HT1080 (cell line): ENCODE measurements around the gene SPHK2. TPM values are rescaled to one million over a fixed set of nuclear protein-coding genes. Genes with fewer than 3 reads are reported as not detected.
"Not testable (repeated sequence)": the region's sequence is repeated elsewhere in the genome, so short reads cannot be mapped to it uniquely, and the experiment has no call there.

ENCODE experiments used
- DNase-seq: peaks from one replicate; pipeline ENCODE4 v3.0.0-alpha.2; 2015; ENCODE audit warnings: low read depth
- total RNA-seq: library from RNA; depleted of rRNA; stranded (reverse); fragments of >200 nt; shearing (Covaris generic); gene quantifications from 2 replicates; pipeline ENCODE4 v1.2.3, GENCODE V29; 2014

Gene SPHK2
- total RNA-seq, 1 experiment from 2014 or later = 16.5 TPM

DNA sequence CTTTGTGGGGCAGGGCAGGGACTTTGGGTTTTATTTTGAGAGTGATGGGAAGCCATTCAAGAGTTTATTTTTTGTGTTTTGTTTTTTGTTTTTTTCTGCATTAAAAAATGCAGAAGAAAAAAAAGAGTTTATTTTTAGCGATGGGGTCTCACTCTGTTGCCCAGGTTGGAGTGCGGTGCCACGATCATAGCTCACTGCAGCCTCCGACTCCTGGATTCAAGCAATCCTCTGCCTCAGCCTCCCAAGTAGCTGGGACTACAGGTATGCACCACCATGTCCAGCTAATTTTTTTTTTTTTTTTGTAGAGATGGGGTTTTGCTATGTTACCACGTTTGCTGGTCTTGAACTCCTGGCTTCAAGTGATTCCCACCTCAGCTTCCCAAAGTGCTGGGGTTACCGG, 39.2 kb downstream of the SPHK2 start:
- no peak for DNase-seq

DNA sequence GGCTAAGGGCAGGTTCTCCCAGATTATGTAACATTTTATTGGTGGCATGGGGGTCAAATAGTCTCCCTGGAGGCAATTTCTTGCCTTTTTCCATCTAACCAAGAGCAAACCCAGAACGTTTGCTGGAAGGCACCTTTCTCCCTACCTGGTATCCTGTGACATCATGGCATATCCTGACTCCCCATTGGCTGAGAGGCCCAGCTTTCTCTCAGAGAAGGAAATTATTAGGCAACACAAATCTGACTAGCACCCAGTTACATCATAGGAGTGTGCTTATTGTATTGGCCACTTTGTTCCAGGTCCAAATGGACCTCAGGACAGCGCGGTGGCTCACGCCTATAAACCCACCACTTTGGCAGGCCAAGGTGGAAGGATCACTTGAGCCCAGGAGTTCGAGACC, 40.5 kb downstream of the SPHK2 start:
- DNase-seq = no peak

DNA sequence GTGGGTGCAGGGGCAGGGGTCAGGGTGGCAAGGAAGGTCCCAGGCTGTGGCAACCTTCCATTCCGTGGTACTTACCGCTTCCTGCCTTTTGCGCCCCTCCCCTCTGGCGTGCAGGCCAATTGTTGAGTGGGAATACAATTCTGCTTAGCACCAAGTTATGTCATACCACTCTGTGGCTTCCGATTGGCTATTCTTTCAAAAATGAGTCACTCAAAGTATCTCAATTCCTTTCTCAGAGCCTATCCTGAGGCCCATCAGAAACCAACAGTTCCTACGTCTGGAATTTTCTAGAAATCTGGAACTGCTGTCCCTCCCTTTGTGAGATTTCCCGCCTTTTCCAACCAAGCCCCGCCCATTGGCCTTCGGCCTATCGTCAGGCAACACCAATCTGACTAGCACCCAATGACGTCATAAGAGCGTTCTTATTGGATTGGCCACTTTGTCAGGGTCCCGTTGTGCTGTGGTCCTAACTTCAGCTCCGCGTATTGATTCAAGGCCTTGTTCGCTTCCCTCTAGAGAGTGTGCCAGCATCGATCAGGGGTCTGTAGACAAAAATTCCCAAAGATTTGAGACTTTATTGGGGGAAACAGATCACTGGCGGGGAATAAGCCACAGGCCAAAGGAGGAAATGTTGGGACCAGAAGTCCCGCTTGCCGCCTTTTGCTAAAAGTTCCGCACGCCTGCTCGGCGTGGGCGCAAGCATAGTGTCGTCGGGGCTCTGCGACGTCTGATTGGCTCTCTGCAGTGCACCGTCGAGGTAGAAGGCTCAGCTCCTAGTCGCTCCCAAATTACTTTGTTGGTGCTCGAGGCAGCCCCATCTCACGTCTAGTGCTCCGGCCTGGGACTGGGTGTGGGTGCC, 41.8 kb downstream of the SPHK2 start:
- DNase-seq = peak; percentile 85

DNA sequence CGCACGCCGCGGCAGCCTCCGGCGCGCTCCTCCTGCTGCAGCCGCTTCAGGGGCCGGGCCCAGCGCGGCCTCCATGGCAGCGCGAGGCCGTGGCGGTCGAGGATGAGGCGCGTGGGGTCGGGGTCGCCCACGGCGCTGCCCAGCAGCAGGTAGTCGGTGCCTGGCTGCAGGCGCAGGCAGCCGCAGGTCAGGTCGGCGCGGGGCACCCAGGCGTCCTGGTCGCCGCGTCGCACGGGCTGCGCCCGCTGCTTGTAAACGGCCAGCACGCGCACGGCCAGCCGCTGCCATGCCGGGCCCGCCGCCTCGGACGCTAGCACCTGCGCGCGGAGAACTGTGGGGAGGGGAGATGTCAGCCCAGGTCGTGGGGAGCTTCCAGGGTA, 42.4 kb downstream of the SPHK2 start:
- DNase-seq = no peak

DNA sequence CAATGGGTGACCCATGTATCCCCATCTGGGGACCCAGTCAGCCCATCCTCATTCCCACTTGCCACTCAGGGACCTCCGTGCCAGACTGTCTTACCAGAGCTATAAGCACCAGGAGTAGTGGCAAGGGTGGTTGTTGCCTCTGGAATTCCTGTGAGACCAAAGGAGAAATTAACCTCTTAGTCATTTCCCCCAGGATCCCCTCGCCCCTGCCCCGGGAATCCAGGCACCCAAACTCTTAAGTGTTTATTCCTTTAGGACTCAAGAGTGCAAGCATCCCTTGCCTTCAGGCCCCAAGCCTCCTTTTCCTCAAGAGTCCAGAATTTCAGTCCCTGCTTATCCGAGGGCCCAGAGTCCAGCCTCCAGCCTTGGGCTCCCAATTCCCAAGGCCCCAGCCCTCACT, 44.4 kb downstream of the SPHK2 start:
- no peak for DNase-seq

DNA sequence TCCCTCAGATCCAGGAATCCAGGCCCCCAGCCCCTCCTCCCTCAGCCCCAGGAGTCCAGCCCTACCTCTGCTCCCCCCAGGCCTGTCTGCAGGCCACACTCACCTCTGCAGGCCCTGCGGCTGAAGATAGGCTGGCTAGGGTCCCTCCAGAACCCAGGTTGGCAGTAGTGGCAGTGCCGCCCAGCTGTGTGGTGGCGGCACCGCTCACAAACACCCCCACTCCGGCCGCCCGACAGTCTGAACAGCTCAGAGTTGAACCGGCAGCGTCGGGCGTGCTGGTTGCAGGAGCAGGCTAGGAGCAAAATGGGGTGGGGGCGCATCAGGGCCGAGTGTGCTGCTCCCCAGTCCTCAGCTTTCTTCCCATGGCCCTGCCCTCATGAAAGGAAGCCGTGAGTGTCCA, 45.2 kb downstream of the SPHK2 start:
- no peak for DNase-seq

DNA sequence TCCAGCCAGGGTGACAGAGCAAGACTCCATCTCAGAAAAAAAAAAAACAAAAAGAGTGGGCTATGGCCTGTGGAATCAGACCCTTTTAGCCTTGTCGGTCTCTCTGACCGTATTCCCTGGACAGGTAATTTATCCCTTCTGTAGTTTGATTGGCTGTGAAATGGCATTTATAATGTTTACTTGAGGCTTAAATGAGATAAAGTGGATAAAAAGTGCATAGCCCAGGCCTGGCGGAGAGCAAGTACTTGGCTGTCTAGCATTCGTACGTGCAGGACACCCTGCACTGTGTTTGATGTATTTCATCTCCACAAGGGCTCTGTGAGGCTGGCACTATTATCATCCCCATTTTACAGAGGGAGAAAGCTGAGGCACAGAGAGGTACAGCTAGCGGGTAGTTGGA, 46.5 kb downstream of the SPHK2 start:
- no peak for DNase-seq

DNA sequence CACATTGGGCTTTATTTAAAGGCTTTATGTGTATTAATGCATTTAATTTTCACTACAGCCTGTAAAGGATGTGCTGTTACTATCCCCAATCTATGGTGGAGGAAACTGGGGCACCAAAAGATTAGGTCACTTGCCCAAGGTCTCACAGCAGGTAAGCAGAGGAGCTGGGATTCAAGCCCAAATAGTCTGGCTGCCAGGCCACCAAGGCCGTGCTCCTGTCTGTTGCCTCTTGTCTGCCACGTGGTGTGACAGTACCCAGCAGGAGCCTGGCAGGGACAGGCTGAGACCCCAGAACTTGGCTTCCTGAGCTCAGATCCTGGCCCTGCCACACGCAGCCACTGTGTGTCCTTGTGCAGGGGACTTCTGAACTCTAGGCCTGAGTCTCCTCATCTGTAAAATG, 49.0 kb downstream of the SPHK2 start:
- DNase-seq = no peak

DNA sequence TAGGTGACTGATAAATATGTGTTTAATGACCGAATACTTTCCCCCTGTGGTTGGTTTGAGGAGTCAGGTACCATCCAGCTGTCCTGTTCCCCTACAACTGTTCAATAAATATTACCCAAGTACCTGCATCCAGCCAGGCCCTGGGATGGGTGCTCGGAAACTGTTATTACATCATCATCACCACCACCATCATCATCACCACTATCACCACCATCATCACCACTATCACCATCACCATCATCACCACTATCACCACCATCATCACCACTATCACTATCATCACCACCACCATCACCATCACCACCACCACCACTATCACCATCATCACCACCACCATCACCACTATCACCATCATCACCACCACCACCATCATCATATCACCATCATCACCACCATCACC, 49.5 kb downstream of the SPHK2 start:
- DNase-seq = no peak

DNA sequence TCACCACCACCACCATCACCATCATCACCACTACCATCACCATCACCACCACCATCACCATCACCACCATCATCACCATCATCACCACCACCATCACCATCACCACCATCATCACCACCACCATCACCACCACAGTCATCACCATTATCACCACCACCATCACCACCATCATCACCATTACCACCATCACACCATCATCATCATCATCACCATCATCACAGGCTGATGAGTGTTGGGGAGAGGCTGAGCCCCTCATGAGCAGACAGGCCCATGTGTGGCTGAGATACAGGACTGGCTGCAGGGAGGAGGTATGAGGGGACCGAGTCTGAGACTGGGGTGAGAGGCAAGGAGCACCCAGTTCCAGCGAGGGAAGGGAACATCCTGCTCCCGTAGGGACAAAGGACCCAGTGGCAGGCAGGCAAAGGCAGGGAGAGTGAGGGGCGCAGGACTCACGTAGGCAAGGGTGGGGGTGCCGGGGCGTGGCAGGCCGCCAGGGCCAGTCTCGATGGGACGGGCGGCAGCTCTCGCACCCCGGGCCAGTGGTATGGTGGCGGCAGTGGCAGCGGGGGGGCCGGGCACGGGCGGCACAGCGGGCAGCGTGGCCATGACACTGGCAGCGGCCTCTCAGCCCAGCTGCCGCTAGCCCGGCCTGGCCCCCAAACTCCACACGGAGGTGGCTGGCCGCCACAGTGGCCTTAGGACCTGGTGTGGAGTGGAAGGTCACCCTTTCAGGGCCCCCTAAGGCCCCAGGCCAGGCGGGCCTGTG, 50.8 kb downstream of the SPHK2 start:
- DNase-seq = no peak

DNA sequence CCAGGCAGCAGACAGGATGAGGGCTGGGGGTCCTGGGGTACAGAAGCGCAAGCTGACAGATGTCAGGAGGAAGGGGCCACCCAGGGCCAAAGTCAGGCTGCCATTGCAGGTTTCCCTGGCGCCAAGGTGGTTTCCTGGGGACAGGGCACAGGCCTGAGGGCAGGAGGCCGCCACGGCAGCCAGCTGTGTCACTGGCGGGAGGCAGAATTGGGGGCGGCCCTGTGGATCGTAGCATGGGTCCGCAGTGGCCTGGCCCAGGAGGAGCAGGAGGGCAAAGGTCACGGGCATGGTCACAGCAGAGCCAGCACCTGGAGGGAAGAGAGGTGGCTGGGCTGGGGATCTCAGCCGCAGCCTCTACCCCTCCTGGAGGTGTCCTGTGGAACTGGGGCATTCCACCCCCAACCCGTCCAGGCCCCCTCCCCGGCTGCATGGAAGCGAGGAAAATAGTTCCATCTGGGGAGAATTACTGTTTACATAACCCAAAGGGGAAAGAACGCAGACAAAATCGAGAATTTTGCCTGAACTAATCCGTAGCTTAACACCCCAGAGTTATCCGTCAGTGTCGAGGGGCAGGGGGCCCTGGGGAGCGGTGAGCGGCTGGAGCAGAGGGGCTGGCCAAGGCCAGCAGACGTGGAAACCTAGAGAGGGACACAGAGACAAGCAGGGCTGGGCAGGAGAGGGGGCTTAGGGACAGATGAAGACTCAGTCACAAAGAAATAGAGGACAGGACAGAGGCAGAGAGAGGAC, 51.6 kb downstream of the SPHK2 start:
- DNase-seq = no peak

DNA sequence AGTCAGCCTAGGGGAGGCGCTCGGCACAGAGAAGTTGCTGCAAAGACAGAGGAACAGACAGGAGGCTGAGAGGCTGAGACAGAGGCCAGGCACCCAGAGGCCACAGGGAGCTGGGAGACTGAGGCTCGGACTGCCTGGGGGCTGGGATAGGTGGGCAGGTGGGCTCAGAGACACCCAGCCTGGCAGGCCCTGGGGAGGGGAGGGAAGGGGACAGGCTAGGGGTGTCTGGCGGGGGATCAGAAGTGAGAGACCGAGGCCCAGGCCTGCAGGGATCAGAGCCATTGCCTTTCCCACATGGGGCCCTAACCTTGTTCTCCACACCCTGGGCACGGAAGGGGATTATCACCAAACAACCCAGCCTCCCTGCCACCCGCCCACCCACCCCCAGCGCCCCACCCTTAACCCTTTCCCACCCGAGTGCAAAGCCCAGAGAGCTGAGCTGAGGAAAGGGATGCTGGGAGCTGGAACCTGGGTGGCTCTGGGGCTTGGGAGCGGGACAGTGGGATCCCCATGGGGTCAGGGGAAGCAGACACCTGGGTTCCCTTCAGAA, 52.2 kb downstream of the SPHK2 start:
- DNase-seq = no peak

DNA sequence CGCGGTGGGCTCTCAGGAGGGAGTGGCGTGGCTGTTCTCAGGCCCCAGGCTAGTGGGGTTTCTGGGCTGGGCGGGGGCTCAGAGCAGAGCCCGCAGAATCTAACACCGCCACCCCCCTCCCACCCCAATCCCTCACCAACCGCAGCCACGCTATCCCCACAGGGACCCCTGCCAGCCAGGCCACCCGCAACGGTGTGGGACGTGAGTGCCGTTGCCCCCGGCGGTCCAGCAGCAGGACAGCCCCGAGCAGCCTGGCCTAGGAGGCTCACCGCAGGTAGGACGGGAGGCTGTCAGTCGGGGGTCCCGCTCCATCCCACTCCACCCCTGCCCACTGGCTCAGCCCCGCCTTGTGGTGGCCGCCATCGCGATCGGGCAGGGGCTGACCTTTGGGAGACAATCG, 53.7 kb downstream of the SPHK2 start, which contains the start of gene NTN5:
TSS of gene NTN5 (minus strand) at position 24 of the 400 bp plus-strand sequence. CDS start 2,031 bp downstream, outside the sequence.
- DNase-seq = no peak

DNA sequence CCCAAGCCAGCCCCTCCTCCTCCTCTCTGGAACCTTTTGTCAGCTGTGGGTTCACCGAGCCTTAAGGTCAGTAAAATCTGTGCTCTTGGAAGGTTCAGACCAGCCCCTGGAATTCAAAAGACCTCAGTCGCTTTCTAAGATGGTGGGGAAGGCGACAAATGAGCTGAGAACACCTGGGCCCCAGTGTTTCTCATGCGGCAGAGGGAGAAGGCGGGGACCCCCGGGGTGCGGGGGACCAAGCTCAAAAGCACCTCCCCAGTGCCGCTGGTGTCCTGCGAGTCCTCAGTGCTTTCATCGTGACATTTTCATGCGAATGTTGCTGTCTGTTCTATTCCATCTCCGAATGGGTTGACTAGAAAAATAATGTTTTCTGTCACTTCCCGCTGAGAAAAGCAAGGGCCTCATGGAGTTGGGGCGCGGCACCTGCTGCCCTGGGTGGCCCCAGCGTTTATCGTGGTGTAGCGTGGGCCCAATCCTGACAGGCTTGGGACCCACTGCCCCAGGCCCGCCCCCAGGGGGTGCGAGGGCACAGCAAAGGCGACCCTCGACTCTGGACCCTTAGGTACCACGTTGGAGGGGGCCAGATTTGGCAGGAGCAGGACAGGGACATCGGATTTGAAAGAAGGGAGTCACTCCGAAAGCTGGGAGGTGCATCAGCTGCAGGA, 54.3 kb downstream of the SPHK2 start:
- DNase-seq = no peak

DNA sequence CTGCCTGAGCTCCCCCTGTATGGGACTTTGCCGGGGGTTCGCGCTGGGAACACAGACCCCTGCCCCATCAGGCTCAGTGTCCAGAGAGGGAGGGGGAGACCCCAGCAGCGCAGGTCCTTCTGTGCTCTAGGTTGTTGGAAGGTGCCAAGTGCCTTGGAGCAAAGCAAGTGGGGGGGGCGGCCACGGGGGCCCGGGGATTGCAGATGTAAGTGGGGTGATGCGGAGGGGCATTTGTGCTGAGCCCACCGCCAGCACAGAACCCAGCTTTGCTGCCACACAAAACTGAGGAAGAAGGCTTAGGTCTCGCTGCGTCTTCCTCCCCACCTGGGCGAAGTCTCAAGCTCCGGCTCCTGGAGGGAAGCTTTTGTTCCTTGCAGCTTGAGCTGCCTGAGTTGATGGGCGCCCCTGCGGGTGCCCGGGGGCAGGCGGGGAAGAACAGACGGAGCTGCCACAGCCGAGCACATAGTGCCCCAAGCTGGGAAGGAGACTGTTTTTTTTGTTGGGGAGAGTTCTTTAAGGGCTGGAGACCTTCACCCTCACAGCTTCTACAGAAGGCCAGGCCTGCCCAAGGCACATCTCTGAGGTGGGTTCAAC, 55.0 kb downstream of the SPHK2 start:
- no peak for DNase-seq

DNA sequence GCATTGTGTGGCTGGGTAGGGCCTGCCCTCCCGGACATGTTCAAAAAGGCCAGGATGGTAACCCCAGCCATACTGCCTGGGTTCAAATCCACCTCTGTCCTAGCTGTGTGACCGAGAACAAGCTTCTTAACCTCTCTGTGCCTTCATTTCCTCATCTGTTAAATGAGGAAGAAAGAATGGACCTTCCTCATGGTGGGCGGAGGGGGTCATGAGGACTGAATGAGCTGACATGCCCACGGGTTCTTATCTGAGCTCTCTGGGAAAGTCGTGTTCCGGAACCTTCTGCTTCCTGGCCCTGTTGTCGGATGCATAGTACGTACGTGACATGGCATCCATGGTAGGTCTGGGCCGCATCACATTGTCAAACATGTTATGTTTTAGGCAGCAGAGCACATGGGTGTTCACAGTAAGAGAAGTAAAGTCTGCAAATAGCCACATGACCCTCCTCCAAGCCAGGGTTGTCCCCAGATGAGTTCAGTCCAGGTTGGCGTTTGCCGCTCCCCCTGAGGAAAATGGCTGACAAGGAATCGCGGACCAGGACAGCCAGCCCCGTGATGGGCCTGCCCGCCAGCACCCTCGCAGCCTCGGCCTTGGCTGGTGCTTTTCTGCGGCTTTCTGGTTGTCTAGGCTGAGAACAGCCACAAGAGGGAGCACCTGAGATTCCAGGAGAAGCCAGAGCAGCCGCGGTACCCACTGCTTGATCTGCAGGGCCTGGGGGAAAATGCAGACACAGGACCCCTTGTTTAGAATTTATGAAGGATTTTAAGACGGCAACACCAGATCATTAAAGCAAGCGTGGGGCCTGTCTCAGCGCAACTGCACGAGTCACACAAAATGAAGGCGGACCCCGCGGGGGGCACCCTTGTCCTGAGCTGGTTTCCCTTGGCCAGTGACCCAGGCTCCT, 55.9 kb downstream of the SPHK2 start:
- peak; percentile 80 for DNase-seq

DNA sequence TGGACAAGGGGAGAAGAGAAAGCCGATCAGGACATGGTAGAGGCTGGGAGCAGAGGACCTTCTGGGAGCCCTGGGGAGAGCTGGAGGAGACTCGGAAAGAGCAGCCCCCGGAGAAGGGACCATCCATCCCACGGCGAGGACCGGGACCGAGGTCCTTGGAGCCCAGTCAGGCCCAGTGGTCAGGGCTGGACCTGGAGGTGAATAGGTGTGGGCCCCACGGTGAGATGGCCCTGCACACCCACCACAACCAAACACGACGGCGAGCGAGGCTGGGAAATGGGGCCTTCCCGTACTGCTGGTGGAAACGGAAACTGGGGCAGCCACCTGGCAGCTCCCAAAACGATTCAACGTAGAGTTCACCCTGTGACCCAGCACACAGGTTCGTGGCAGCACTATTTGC, 57.2 kb downstream of the SPHK2 start:
- DNase-seq = no peak

DNA sequence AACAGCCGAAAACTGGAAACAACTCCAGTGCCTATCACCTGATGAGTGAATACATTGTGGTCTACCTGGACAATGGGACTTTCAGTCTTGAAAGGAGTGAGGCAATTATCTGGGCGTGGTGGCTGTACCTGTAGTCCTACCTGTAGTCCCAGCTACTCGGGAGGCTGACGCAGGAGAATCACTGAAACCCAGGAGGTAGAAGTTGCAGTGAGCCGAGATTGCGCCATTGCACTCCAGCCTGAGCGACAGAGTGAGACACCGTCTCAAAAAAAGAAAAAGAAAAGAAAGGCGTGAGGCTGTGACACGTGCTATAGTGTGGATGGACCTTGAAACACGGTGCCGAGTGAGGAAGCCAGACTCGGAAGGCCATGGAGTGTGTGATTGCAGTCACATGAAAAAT, 57.6 kb downstream of the SPHK2 start:
- no peak for DNase-seq

DNA sequence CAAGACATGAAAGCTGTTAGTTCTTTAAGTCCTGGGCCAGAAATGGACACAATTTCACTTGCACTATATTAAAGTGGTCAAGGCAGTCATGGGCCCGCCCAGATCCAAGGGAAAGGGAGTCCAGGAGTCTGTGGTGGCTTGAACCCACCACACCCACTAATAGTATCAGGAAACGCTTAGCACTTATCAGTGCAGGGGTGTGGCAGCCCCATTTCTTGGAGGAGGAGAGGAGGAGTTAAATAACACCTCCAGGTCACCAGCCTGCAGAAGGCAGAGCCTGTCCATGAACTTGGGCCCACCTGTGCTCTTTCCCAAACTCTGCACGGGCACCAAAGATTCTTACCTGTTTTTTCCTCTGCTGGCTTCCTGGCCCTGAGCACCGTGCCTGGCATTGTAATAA, 58.9 kb downstream of the SPHK2 start:
- DNase-seq = no peak

DNA sequence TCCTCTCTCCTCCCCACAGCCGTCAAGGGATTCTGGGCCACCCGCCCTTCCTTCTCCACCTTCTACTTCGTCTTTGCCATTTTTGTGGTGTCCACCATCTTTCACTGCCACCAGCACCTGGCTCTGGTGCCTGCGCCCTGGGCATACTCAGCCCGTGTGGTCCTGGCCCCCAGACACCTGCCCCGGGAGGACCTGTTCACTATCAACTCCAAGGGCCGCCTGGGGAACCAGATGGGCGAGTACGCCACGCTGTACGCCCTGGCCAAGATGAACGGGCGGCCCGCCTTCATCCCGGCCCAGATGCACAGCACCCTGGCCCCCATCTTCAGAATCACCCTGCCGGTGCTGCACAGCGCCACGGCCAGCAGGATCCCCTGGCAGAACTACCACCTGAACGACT, 60.7 kb downstream of the SPHK2 start:
- DNase-seq = not testable (repeated sequence)
